Renal cortex interstitium (tissue), 11 donors: Measurements from ENCODE around the gene CAPN5. TPM values are rescaled to one million over a fixed set of nuclear protein-coding genes. Genes with fewer than 3 reads are reported as not detected.
"Not testable (repeated sequence)": the region's sequence is repeated elsewhere in the genome, so short reads cannot be mapped to it uniquely, and the experiment has no call there.

ENCODE experiments used
- DNase-seq, 11 donors: peaks; one replicate each; pipeline ENCODE4 v3.0.0-alpha.2; 2013; ENCODE audit warnings: low read depth in 9 of 11, low spot score in 4 of 11; ENCODE audit errors: extremely low read depth in 1 of 11
- polyA plus RNA-seq, 3 donors: library from polyadenylated mRNA; unstranded; fragments of 120-200 nt; gene quantifications; one replicate each; pipeline ENCODE4 v1.2.1, GENCODE V29; 2013; ENCODE audit not compliant: insufficient read length in 3 of 3

Gene CAPN5
- polyA plus RNA-seq, 3 donors = 23.1 to 27.8 (median 26.7) TPM

- no peak for DNase-seq
Observed at GRCh38 chr11:77055913-77056312, 10.9 kb upstream of the CAPN5 start.

GRCh38 chr11:77056814-77057402, 9.9 kb upstream of the CAPN5 start:
- no peak for DNase-seq

DNA sequence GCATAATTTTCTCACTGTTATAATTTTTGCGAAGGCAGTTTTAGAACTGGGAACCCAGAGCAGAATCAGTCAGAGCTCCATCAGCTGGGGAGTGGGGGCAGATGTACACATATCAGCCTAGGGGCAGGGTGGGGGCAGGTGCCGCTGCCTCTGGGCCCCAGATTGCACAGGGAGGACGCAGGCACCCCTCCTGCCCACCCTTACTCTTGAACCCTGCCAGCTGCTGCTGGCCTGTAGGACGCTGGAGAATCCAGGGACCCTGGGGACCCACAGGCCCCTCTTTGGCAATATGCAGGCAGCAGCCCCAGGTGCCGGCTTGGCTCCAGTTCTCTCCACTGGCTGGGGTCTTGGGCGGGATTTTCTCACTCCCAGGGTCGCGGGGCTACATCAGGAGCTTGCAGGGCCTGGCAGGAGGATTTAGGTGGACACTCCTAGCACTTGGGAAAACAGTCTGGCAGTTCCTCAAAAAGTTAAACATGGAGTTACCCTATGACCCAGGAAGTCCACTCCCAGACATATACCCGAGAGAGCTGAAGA, 8.8 kb upstream of the CAPN5 start:
- no peak for DNase-seq

GRCh38 chr11:77058900-77059299, 7.9 kb upstream of the CAPN5 start:
- DNase-seq = no peak

DNA sequence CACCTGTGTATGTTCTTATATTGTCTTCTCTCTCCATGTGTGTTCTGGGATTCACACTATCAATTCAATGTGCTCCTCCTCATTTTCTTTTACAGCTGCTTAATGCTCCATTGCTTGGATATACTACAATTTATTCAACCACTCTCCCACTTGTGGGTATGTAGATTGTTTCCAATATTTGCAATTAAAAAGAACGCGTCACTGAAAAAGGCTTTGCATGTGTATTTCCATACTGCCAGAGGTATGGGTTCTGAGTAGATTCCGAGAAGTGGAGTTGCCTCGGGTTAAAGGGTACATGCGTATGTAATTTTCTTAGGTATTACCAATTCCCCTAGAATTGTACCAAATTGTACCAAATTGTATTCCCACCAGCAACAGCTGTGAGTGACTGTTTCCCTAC, 7.0 kb upstream of the CAPN5 start:
- no peak for DNase-seq

DNA sequence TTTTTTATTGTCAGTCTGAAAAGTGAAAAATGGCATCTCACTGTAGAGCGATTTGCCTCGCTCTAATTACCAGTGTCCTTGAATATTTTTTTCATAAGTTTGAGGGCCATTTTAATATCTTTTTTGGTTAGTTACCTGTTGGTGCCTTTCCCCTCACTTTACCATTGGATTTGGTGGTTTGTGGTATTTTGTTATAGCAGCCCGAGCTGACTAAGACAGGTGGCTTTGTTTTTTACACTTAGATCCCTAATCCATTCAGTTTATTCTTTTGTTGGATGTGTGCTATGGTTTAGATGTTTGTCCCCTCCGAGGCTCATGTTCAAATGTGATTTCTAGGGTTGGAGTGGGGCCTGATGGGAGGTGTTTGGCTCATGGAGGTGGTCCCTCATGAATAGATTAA, 6.5 kb upstream of the CAPN5 start:
- DNase-seq = no peak

GRCh38 chr11:77061258-77061657, 5.5 kb upstream of the CAPN5 start:
- DNase-seq = not testable (repeated sequence)

DNA sequence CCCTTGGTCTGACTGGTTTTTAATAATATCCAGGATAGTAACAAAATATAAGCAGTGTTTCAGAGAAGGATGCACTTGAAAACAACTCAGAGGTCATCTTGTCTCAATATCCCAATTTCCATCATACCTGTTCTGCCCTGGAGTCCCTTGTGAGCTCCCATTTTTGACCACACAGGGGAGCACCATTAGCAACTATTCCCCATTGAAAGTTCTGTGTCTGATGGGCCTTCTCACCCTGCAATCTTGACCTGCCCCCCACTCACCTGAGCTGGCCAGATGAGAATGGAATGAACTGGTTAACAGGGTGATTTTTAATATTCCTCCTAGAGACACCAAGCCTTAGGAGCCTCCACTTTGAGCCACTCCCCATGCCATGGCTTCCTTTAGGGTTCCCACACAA, 3.8 kb upstream of the CAPN5 start:
- DNase-seq = no peak

- DNase-seq = no peak
Observed at GRCh38 chr11:77063407-77063806, 3.4 kb upstream of the CAPN5 start.

DNA sequence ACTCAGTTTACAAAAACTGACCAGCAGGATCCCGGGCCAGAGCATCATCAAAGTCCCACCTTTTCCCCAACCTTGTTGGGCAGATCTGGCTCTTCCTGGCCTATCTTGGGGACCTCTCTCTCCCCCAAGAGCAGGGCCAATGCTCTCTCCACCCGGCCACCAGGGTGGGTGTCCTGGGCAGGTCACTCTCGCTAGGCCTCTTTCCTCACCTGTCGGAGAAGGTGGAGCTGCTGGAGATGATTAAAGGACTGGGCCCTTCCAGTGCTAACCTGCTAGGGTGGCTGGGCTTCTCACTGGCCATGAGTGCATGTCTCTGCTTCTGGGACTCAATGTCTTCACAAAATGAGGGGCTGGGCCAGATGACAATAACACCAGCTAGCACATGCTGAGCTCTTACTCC, 2.9 kb upstream of the CAPN5 start:
- DNase-seq = no peak

- no peak for DNase-seq
Observed at GRCh38 chr11:77064648-77065217, 2.0 kb upstream of the CAPN5 start.

DNA sequence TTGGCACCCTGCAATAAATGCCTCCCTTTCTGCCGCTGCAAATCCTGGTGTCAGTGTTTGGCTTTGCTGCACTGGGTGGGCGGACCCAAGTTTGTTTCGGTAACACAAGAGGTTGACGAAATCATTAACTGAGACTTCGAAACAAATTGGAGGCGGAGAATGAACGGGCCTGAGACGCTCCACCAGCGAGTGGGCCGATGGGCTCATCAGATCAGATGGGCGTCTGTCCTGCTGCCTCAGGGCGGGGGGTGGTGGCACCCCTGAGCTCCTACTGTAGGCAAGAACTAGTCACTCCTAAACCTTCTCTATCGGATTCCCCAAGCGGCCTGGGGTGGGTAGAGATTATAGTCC, 918 bp upstream of the CAPN5 start:
- DNase-seq = peak in 2 of 11 donors; percentile 37 to 52

GRCh38 chr11:77067861-77068443, 1.2 kb downstream of the CAPN5 start:
- DNase-seq = no peak

GRCh38 chr11:77068457-77069335, 1.9 kb downstream of the CAPN5 start:
- DNase-seq = no peak

DNA sequence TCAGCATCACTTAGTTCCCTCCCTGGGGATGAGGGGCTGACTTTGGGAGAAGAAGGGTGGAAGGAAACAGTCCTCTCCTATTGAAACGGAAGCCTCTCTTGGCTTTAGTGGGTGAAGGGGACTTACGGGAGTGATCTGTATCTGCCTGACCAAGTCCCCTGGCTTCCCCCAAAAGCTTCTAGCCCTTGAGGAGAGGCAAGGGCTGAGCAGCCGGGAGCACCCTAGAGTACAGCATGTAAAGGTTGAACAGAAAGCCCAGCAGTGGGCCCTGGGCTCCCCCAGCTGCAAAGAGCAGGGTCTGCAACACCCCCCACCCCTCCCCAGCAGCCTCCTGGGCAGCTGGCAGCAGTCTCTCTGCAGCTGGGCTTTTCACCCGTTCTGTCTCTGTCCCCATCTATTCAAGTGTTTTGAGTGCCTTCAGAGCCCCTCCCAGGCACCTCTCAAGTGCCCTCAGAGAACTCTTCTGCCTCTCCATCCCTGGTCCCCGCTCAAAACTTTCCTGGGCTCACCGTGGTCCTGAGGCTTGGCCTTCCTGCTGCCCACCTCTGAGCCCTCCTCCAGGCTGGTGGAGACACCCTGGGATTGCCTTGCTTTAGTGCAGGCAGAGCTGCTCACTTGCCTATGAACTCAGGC, 2.7 kb downstream of the CAPN5 start:
- no peak for DNase-seq

GRCh38 chr11:77069969-77070582, 3.3 kb downstream of the CAPN5 start:
- no peak for DNase-seq

DNA sequence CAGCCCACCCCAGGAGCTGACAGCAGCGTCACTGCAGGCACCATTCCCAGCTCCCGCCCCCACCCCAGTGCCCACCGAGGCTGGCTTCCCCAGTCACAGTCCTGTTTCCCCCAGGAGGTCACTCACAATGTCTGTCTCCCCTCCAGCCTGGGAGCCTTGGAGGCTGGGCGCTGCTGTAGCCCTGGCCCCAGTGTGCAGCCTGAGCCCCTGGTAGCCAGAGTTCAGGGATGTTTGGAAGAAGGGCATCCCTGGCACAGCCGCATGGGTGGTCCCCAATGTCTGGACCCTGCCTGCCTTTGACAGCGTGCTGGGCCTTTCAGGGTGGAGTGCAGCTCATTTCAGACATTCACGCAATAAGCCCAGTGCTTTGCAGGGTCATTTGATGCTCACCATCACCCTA, 4.3 kb downstream of the CAPN5 start:
- no peak for DNase-seq

- DNase-seq = no peak
Observed at GRCh38 chr11:77071671-77072605, 5.2 kb downstream of the CAPN5 start.
